Ishikawa (cell line): ENCODE results near the gene GPR137C.

ENCODE experiments used
- CEBPB ChIP-seq: IDR thresholded peaks from 2 replicates; pipeline ENCODE4 v1.6.1; 2012
- CREB1 ChIP-seq: IDR thresholded peaks from 2 replicates; pipeline ENCODE4 v1.6.1; 2012; ENCODE audit warnings: low read depth
- EGR1 ChIP-seq: IDR thresholded peaks from 2 replicates; pipeline ENCODE4 v1.6.1; 2012
- EP300 ChIP-seq: IDR thresholded peaks from 2 replicates; pipeline ENCODE4 v1.6.1; 2012; ENCODE audit warnings: borderline replicate concordance
- FOXM1 ChIP-seq: IDR thresholded peaks from 2 replicates; pipeline ENCODE4 v1.6.1; 2012; ENCODE audit warnings: low read depth, borderline replicate concordance
- MAX ChIP-seq: IDR thresholded peaks from 2 replicates; pipeline ENCODE4 v1.6.1; 2012
- NFIC ChIP-seq: IDR thresholded peaks from 2 replicates; pipeline ENCODE4 v1.6.1; 2012
- RAD21 ChIP-seq: IDR thresholded peaks from 2 replicates; pipeline ENCODE4 v1.6.1; 2012; ENCODE audit warnings: low read depth
- REST ChIP-seq: IDR thresholded peaks from 2 replicates; pipeline ENCODE4 v1.6.1; 2012; ENCODE audit warnings: low read depth, mild to moderate bottlenecking
- TAF1 ChIP-seq: IDR thresholded peaks from 2 replicates; pipeline ENCODE4 v1.6.1; 2012; ENCODE audit warnings: low read depth, mild to moderate bottlenecking
- TCF12 ChIP-seq: IDR thresholded peaks from 2 replicates; pipeline ENCODE4 v1.6.1; 2012; ENCODE audit warnings: low read depth
- TEAD4 ChIP-seq: IDR thresholded peaks from 2 replicates; pipeline ENCODE4 v1.6.1; 2012
- USF1 ChIP-seq: IDR thresholded peaks from 2 replicates; pipeline ENCODE4 v1.6.1; 2012
- YY1 ChIP-seq: IDR thresholded peaks from 2 replicates; pipeline ENCODE4 v1.6.1; 2012; ENCODE audit warnings: low read depth
- ZBTB7A ChIP-seq: IDR thresholded peaks from 2 replicates; pipeline ENCODE4 v1.6.1; 2012; ENCODE audit warnings: low read depth

The GPR137C gene

GRCh38 chr14:52686176-52686575 lies 133.5 kb downstream of the GPR137C start:
- TF ChIP-seq TEAD4, result no peak
- TF ChIP-seq USF1, result no peak
- TF ChIP-seq TAF1, result no peak
- TF ChIP-seq ZBTB7A, result no peak
- no peak for TF ChIP-seq YY1
- TF ChIP-seq TCF12, result no peak
- TF ChIP-seq NFIC, result no peak
- no peak for TF ChIP-seq EP300
- TF ChIP-seq CEBPB, result no peak
- TF ChIP-seq RAD21, result no peak
- no peak for TF ChIP-seq REST
- no peak for TF ChIP-seq MAX
- no peak for TF ChIP-seq CREB1
- TF ChIP-seq EGR1, result no peak
- TF ChIP-seq FOXM1, result no peak
